Spleen (tissue), 7 donors: Measurements from ENCODE around the gene PARN.

Experiments
- CTCF ChIP-seq, 11 experiments: fragments of 200-600 bp in 7 of 11; fragments of 450-650 bp in 4 of 11; sonication (generic) in 4 of 11; IDR thresholded peaks in 8 of 11; conservative IDR thresholded peaks in 3 of 11; 1 replicate in 7 of 11; 2 replicates in 4 of 11; pipeline versions ENCODE4 v1.4.0 to v1.8.0; 2016 to 2021; ENCODE audit warnings: antibody characterized with exemption in 11 of 11, inconsistent platforms in 4 of 11, mild to moderate bottlenecking in 1 of 11
- POLR2A ChIP-seq, 3 donors: fragments of 450-650 bp; IDR thresholded peaks; one replicate each; pipeline ENCODE4 v1.5.1; 2017; ENCODE audit warnings: antibody characterized with exemption in 3 of 3, mild to moderate bottlenecking in 1 of 3
- POLR2AphosphoS5 ChIP-seq, 3 donors: sonication (generic); formaldehyde crosslinking; IDR thresholded peaks; one replicate each; pipeline ENCODE4 v1.5.1; 2017; ENCODE audit warnings: antibody characterized with exemption in 3 of 3
- donor health status: DM: no; HTN: no; CAD: no; lungs with moderate emphysema.
- donor health status: DM: no; HTN: no; CAD: no.
- donor health status: DM: no; HTN: no; CAD: no.

DNA sequence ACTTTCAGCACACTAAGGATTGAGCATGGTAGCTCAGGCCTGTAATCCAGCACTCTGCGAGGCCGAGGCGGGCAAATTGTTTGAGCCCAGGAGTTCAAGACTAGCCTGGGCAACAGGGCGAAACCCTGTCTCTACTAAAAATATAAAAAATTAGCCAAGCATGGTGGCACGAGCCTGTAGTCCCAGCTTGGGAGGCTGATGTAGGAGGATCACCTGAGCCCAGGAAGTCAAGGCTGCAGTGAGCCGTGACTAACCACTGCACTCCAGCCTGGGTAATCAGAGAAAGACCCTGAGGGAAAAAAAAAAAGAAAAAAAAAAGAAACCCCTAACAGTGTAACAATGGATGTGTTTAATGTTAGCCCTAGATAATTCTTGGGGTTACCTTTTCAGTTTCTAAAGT, 24.0 kb downstream of the PARN start:
- TF ChIP-seq POLR2A (IDR thresholded peaks at IDR 0.05) (no peak), CTCF (IDR thresholded peaks at IDR 0.05 in 8 of 11, conservative IDR thresholded peaks at IDR 0.05 in 3 of 11) (no peak), POLR2AphosphoS5 (IDR thresholded peaks at IDR 0.05) (no peak)
